Smooth muscle cell of bladder (primary cell): Measurements from ENCODE around the gene SERTAD1. TPM values are rescaled to one million over a fixed set of nuclear protein-coding genes. Genes with fewer than 3 reads are reported as not detected.

Source experiments
- total RNA-seq: library from RNA; depleted of rRNA; stranded (reverse); fragments of >200 nt; gene quantifications from 2 replicates; pipeline ENCODE4 v1.2.3, GENCODE V29; 2014

SERTAD1 gene
- 11.1 and 19.3 TPM in 2 replicates for total RNA-seq

GRCh38 chr19:40425450-40426287 lies at the start of gene SERTAD1:
Gene SERTAD1 (minus strand): TSS chr19:40425992. CDS start chr19:40423546, 2,446 bp downstream.

GRCh38 chr19:40466985-40467734 lies 41.4 kb upstream of the SERTAD1 start, which contains the start of gene SPTBN4:
Gene SPTBN4 (plus strand): TSS chr19:40467001. CDS start chr19:40472622, 5,621 bp downstream.

GRCh38 chr19:40465557-40466218 lies 39.9 kb upstream of the SERTAD1 start, which contains the start of gene BLVRB:
Gene BLVRB (minus strand): TSS chr19:40465745. CDS start chr19:40465688, 57 bp downstream.

GRCh38 chr19:40444000-40444824 lies 18.4 kb upstream of the SERTAD1 start, which contains the start of gene SERTAD3:
Gene SERTAD3 (minus strand): TSS chr19:40444335. CDS start chr19:40442080, 2,255 bp downstream.

GRCh38 chr19:40413291-40413845 lies 12.4 kb downstream of the SERTAD1 start, which contains the start of gene PRX:
Gene PRX (minus strand): TSS chr19:40413378. CDS start chr19:40407932, 5,446 bp downstream.

GRCh38 chr19:40390084-40390742 lies 35.6 kb downstream of the SERTAD1 start, which contains the start of gene HIPK4:
Gene HIPK4 (minus strand): TSS chr19:40390181. CDS start chr19:40389902, 279 bp downstream.

Other genes starting within 250 kb of the SERTAD1 start
- gene MAP3K10, start 234.6 kb downstream of the SERTAD1 start, total RNA-seq, result 5.0 and 7.6 TPM in 2 replicates
- gene TTC9B, start 207.6 kb downstream of the SERTAD1 start, total RNA-seq, result not detected in 2 replicates
- 0.14 and 0.28 TPM in 2 replicates for gene CCNP, start 199.3 kb downstream of the SERTAD1 start, total RNA-seq
- gene AKT2, start 140.6 kb downstream of the SERTAD1 start, total RNA-seq, result 63.0 and 79.1 TPM in 2 replicates
- gene C19orf47, start 77.6 kb downstream of the SERTAD1 start, total RNA-seq, result 3.6 and 4.8 TPM in 2 replicates
- gene PLD3, start 77.3 kb downstream of the SERTAD1 start, total RNA-seq, result 147 and 199 TPM in 2 replicates
- 0.14 and 0.18 TPM in 2 replicates for gene HIPK4, start 35.8 kb downstream of the SERTAD1 start, total RNA-seq
- 1.3 and 1.6 TPM in 2 replicates for gene PRX, start 12.6 kb downstream of the SERTAD1 start, total RNA-seq
- gene SERTAD3, start 18.3 kb upstream of the SERTAD1 start, total RNA-seq, result 17.5 and 18.9 TPM in 2 replicates
- gene BLVRB, start 39.8 kb upstream of the SERTAD1 start, total RNA-seq, result 104 and 118 TPM in 2 replicates
- 1.6 and 1.8 TPM in 2 replicates for gene SPTBN4, start 41.0 kb upstream of the SERTAD1 start, total RNA-seq
- gene SHKBP1, start 150.9 kb upstream of the SERTAD1 start, total RNA-seq, result 13.5 and 17.2 TPM in 2 replicates
- gene LTBP4, start 175.4 kb upstream of the SERTAD1 start, total RNA-seq, result 20.1 and 36.6 TPM in 2 replicates